Suppressor macrophage treated with lipopolysaccharide for 4 hours (primary cell): ENCODE data around the gene C14orf119.

ENCODE experiments used
- DNase-seq: peaks from one replicate; pipeline ENCODE4 v3.0.0-alpha.2; 2020

Gene C14orf119

DNA sequence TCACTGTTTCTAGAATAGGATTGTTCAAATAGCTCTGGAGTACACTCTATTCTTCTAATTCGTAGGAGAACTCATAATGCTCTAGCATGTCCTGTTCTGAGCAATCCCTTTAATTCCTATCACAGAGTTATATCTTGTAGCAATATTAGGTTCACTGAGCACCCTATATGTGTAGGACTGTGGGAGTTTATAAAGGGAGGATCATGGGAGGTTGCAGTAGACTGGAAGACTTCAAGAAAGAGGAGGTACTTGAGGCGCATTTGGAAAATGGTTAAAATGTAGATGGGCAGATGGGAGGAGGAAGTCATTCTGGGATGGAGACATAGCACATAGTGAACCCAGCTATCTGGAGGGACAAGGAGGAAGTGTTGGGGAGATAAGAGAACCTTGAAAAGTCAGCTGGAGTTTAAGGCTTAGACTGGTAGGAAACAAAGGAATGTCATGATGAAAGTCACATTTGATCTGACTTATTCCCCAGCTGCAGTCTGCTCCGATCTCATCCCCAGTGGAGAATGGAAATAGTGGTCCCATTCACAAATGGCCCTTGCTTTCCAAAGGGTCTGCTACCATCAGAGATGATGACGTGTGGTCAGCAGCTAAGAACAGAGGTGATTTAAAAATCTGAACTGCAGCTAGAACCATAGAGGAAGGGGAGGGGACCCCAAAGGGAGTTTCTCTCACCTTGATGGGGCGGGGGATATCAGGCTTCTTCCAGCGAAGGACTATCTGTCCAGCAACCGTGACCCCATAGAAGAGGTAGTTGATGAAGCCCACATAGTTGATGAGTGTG is 33.9 kb downstream of the C14orf119 start:
- no peak for DNase-seq

DNA sequence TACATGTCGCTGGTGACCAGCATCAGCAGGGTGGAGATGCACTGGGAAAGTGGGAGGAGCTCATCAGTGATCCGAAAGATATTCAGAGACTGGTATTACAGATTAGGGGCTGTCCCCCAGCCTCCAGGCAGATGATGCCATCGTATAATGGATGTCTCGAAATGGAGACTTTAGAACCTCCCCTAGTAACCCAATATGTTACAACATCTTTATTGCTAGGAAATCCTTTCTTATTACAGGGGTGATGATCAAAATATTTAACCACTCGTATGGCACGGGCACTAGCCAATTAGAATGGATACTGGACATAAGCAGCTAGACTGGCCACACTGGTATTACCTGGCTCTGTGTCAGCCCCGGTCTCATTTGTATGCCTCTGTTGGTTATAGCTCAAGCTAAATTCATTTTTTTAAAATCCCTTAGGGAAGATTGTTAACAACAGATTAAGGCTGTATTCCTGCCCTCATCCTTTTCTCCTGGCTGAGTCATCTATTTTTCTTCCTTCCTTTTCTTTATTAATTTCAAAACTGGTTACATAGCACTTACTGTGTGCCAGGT is 34.5 kb downstream of the C14orf119 start:
- DNase-seq = no peak

DNA sequence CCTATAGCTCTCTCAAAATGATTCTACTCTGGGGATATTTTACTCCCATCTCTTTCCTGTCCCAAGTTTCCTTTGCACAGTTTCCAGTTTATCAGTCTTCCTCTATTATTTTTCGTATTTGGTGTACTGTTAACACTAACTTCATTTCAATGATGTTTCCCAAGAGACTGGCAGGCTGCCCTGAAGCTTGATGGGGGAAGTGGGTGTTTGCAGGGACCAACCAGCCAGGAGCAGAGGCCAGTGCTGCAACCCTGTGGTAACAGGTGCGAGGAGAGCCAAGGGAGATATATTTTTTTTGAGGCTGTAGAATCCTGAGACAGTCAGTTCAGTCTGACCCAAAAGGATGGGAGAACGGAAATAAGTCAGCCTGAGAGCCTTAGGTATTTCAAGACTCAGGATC is 35.6 kb downstream of the C14orf119 start:
- DNase-seq = no peak

DNA sequence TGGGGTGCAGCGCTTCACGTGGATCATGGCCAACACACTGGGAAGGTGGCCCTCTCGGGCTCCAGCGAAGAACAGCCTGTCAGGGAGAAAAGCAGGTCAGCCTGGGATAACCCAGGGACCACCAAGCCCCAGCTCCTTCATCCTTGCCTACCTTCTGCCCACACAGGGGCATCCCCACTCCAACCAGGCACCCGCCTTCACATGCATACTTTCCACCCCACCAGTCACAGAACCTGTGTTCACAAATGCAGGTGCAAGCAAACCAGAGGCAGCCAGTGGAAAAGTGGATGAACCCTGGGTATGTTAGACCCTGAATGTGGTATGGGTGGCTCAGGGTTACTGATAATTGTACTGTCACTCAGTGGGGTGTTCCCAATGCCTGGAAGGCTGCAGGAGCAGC is 36.2 kb downstream of the C14orf119 start:
- DNase-seq = no peak

DNA sequence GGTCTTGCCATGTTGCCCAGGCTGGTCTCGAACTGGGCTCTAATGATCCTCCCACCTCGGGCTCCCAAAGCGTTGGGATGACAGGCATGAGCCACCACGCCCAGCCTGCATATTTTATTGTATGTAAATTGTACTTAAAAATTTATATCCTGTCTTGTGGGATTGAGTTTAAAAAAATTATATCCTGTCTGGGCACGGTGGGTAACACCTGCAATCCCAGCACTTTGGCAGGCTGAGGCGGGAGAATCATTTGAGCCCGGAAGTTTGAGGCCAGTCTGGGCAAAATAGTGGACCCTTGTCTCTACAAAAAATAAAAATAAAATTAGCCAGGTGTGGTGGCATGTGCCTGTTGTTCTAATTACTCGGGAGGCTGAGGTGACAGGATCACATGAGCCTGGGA is 37.7 kb downstream of the C14orf119 start:
- DNase-seq = no peak

DNA sequence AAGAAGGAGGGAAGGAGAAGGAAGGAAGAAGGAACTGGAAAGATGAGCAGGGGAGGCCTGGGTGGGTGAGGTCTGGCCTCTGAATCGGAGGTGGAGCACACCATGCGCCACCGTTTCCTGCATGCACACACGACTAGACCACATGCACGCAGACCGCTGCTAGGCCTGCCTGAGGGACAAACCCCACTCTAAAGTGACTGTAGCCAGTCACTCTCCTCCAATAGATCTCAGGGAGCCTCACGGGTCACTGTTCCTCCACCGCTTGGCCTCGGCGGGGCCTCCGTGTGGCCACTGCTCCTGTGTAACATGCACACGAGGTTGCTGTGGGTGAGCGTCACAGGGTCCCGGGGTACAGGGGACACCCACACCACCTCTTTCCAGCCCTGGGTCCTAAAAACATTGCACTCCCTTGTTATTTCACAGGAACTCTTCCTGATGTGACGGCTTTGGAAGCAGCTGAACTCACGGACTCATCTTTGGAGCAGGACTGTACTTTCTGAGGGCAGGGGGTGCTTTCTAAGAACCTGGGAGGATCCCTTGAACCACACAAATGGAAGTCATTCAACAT is 41.3 kb downstream of the C14orf119 start:
- no peak for DNase-seq

DNA sequence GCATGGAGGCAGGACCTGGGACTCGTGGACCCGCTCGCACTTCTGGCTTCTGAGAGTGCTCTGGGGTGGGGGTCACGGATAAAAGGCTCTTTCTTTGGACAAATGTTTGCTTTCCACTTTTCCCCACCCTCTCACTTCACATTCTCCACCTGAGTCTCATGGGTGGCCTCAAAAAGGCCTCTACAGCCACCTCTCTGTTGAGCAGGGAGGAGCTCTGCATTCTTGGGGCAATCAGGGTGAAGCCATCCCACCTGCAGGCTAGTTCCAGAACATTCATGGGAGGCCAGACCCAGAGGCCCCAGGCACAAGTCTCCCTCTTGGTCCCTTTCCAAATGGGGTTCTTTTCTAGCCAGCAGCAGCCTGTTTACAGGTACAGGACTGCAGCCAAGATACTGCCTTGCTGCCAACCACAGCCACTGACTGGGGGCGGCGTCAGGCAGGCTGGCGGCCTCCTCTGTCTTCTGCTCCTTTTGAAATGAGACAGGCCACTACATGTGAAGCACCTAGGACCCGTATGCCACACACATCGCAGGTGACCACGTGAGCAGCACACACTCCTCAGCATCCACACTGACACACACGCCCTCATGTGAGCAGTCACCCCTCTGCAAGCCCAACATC is 42.0 kb downstream of the C14orf119 start:
- DNase-seq = no peak

DNA sequence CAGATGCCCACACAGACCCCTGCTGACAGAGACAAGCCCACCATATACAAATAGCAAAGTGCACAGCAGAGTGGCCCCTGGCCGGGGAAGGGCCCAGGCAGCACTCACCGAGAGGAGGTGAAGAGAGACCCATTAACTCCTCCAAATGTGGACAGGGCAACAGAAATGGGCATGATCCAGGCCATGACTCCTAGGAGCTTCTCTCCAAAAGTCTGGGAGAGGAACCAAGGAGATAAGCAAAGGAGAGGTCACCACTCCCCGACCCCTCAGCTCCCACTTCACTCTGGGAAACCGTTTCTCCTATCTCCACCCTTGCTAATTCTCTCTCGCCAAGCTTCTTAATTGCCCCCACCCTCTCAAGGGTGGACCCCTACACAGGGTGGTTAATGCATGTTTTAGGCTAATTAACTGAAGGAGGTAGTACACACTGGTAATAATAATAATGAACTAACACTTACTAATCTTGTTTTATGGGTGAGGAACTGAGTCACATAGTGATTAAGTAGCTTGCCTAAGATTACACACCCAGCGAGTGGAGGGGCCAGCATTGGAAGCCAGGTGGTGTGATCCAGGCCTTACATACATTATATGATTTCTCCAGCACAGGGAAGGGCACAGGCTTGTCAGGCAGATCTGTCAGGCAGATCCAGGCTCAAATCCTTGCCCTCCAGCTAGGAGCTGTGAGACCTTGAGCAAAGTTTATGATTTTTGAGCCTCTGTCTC is 42.7 kb downstream of the C14orf119 start:
- DNase-seq = no peak

DNA sequence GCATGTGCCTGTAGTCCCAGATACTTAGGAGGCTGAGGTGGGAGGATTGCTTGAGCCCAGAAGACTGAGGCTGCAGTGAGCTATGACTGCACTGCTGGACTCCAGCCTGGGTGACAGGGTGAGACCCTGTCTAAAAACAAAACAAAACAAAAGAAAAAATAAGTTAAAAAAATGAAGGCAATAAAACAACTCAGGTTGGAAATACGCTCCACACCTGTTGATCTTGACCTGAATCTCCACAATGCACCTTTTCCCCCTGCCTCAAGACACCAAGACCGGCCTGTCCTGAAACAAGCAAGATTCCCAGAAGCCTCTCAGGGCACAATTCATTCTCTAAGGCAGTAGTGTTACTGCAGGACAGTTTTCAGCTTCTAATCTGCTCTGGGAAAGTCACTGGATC is 44.6 kb downstream of the C14orf119 start:
- DNase-seq = no peak

DNA sequence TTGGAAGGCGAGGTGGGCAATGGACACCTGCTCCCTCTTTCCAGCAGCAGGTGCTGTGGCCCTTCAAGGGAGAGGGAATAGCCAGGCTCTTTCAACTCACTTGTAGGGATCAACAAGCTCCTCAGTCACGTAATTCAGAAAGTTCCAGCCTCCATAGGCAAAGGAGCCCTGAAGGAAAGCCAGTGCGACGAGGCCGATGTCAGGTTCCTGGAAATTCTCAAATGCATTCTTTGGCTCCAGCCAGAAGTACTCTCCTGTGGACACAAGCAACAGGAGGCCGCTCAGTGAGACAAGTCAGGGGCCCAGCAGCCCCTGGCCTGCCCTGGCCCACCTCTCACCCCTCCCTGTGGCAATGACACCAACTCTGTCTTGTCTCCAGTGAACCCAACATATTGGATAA is 45.1 kb downstream of the C14orf119 start:
- no peak for DNase-seq

DNA sequence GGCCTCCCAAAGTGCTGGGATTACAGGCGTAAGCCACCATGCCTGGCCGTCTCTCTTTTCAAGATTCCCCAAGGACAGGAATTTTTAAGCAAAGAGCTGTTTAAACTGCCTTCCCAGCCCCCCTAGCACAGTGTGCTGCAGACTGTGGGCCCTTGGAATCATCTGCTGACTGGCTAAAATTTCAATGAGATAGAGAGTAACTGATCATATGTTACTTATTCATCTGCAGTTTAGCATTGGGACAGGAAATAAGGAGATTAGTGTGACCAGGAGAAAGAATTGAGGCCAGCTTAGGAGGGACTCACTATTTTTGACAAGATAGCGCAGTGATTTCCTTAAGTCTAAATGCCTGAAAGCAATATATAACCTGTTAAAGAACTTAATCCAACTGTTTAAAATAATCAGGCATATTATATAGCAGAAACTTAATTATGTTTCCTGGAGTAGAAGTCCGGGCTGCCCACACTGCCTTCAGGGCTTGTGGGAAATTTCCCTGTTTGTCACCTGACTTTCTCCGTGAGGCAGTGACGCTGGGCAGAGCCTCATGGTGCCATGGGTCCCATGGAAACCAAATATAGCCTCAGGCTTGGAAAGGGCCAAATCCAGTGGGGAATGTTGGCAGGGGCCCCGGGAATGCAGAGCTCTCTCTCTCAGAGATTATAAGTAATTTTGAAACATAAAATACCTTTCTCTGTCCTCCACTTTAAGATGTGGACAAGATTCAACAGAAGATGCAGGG is 46.6 kb downstream of the C14orf119 start:
- no peak for DNase-seq

DNA sequence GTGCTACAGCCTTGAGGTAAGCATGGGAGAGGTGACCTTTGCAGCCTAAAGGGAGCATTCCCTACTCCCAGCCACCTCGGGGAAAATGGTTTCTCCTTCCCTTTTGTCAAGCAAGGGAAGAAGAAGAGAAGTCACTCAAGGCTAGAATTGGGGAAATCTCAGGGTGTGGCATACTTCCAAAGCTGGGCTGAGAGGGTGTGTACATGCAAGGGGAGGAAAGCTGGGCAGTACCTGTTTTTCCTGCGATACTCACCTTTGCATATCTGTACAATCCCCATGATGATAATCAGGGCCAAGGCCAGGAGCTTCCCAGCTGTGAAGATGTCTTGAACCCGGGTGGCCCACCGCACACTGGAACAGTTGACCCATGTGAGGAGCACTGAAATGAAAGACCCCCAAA is 47.5 kb downstream of the C14orf119 start:
- no peak for DNase-seq

DNA sequence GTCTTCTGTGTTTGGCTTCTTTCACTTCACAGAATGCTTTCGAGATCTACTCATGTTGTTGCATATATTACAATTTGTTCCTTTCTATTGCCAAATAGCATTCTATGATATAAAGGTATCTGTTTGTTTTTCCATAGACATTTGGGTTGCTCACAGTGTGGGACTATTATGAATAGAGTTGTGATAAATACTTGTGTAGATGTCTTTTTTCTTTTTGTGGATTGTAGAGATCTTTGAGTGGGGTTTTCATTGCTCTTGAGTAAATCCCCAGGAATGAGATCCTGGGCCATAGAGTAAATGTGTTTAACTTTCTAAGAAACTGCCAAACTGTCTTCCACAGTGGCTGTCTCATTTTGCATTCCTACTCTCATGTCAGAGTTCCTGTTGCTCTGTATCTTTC is 48.6 kb downstream of the C14orf119 start:
- DNase-seq = no peak

DNA sequence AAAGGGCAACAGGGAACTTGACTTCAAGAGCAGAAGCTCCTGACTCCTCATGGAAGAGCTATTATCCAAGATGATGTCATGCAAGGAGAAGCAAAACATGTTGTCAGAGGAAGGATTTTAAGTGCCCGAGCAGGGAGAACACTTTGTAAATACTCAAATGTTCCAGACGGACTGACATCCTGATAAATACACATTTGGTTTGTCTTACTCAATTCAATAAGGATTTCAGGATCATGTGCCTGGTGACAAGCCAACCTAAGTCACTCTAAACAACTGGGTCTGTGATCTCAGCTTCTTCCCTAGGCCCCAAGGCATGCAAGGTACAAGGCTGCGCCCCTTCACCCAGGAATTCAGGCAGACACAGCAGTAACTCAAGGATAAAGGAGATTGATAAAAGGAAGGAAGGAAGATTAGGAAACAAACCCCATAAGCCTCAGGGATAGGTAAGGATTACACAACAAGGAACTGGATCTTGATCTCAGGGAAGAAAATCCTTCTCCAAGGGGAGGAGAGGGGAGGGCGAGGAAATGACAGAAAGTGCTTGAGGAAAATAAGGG is 50.6 kb downstream of the C14orf119 start:
- DNase-seq = no peak

DNA sequence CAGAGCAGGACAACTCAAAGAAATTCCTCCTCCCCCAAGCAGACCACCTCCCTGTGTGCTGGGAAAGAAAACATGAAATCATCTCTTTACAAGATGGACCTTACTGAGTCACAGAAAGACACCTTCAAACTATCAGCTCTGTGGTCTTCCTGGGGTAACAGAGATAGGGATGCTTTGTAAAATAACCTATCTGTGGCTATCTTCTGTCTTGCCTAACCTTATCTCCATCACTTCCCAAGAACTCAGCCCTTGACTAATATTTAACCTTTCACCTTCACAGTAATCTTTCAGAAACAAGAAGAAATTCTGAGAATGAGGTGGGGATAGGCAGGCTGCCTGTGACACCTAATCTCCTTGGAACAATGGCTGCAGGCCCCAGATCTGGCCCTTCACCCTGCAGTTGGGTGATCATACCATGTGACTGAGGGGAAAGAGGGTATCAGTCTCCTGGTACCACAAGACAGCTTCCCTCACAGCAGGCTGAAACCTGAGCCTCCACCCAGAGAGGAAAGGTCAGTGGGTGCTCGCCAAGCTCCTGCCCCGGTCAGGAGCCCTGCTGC is 51.1 kb downstream of the C14orf119 start:
- DNase-seq = no peak

DNA sequence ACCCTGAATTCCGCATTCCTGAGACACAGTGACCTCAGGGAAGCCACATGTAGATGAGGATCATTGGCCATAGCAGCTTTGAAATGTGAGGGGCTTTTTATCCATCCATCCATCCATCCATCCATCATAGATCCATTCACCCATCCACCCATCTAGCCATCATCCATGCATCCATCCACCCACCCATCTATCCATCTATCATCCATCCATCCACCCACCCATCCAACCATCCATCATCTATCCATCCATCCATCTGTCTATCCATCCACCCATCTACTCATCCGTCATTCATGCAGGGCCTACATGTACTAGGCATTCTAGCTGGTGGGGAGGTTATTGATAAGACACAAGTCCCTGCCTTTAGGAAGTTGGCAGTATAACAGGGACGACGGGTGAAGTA is 51.7 kb downstream of the C14orf119 start:
- DNase-seq = no peak

DNA sequence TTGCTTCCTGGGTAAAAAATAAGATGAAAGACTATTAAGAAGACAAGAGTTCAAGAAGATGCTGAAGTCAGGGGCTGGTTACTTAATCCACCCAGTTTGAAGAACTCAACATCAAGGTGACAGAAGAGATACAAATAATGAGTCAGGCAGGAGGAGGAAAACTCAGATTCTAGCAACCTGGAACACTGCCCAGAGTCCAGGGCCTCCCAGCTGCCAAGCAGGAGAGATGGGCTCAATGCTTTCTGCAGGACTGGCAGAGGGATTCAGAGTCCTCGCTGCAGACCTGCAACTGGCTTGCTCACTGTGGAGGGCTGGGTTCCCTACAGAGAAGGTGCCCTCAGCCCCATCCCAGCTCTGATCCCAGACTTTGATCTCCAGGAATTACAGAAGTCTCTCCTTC is 52.4 kb downstream of the C14orf119 start:
- no peak for DNase-seq

DNA sequence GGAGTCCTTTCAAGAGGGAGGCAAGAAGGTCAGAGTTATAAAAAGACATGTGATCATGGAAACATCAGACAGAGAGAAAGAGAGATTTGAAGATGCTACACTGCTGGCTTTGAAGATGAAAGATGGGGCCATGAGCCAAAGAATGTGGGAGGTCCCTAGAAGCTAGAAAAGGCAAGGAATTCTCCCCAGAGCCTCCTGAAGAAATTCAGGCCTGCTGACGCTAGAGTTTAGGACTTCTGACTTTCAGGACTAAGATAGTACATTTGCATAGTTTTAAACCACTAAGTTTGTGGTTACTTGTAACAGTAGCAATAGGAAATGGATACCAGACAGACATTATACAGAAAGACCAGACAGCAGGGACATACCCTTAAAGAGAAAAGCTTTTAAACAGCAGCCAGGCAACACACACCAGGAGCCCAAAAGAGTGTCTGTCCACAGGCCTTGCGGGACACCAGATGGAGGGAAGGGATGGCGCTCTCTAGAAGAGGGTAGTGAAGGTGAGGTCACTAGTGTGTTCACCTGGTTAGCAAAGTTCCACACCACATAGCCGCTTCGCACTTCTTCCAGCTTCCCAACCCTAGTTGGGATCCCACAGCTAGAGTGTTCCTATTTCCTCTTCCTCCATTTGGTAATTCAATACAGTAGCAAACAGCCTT is 53.4 kb downstream of the C14orf119 start:
- no peak for DNase-seq

DNA sequence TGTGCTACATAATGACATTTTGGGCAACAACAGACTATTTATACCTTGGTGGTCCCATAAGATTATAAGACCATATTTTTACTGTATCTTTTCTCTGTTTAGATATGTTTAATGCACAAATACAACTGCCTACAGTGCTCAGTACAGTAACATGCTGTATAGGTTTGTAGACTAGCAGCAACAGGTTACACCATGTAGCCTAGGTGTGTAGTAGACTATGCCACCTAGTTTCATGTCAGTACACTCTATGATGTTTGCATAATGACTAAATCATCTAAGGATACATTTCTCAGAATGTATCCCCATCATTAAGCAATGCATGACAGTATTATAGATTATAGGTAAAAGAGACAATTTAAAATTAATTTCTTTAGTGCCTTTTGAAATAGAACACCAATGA is 54.4 kb downstream of the C14orf119 start:
- no peak for DNase-seq
